GM18868 (cell line): ENCODE results near the gene SPOP.
"Not testable (repeated sequence)": the region's sequence is repeated elsewhere in the genome, so short reads cannot be mapped to it uniquely, and the experiment has no call there.

Experiments
- ATAC-seq: cut with Tn5 transposase; IDR thresholded peaks from one replicate; pipeline ENCODE4 v1.9.1; 2021; ENCODE audit warnings: mild to moderate bottlenecking, moderate library complexity; ENCODE audit not compliant: unreplicated experiment

Gene SPOP

DNA sequence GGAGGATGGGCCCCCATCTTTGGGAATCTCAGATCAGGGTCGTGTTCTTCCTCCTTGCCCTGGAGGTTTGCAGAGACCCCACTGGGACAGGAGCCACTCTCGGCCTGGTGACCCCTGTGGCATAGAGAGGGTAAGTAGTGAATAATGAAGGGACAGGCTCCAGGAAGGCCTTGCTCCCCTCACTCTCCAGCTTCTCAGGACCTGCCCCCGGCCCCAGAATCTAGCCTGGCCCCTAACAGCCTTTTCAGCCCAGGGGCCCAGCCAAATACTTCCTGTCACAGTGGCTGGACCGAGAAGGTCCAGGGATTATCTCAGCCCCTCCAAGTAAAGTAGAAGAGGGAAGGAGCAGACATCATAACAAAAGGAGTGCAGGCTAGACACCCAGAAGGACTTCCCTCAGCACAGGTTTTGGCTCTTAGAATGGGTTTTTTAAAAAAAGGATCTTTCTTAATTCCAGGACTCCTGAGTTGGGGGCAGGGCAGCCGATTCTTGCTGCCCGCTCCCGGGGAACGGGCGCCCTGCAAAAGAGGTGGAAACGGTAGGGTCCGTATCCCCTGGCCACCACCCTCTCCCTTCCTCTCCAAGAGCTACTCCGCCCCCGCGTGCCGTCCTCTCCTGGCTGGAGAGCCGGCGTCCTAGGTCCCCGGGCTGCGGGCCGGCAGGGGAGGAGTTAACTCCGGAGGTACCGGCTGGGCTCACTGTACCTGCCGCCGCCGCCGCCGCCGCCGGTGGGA, 102.8 kb downstream of the SPOP start:
- no peak for ATAC-seq

DNA sequence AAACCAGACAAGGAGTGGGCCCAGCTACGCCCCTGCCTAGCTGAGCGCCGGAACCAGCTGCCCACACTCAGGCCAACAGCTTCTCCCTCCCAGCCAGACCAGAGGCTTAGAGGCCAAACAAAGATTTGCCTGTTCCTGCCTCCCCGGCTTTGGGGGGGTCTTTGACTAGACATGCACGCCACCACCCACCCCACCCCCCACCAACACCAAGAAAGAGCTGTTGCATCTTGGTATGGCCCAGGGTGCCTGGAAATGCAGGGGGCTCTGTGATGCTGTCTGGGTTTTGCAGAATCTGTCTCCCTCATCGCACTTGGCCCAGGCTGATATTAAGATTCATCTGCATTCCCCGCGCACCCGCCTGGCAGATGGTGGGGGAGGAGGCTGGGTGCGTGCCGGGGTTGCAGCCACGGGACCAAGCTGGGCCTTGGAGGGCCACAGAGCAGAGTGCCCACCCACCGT, 103.5 kb downstream of the SPOP start:
- ATAC-seq, result no peak

DNA sequence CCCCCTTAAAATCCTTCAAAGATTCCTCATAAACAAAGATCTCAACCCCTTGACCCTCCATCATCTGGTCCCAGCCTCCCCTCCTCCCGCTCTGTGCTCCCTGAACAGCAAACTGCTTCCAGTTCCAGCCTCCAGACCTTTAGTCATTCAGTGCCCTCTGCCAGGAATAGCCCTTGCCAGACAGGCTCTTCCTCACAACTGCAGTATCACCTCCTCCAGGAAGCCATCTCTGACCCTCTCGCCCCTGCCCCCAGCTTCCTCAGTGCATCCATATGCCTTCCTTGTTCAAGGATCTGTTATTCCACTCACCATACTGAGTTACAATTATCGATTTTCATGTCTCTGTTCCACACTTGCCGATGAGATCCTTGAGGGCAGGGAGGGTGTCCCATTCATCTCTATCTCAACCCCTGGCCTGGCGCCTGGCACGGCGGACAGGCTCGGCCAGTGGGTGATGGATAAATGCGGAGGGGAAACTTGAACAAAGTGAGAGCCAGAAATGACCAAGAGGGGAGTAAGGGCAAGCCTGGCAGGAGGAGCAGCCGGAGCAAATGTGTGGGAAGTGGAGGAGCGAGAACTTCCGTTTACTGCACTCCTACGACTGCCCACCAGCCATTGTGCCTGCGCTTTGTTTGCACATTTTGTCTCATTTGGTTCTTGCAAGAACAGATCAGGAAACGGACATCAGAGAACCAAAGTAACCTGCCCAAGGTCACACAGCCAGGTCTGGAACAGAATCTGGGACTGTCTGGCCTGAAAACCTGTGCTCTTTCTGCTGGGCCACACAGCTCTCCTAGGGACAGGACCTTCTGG, 104.2 kb downstream of the SPOP start:
- ATAC-seq, result no peak

DNA sequence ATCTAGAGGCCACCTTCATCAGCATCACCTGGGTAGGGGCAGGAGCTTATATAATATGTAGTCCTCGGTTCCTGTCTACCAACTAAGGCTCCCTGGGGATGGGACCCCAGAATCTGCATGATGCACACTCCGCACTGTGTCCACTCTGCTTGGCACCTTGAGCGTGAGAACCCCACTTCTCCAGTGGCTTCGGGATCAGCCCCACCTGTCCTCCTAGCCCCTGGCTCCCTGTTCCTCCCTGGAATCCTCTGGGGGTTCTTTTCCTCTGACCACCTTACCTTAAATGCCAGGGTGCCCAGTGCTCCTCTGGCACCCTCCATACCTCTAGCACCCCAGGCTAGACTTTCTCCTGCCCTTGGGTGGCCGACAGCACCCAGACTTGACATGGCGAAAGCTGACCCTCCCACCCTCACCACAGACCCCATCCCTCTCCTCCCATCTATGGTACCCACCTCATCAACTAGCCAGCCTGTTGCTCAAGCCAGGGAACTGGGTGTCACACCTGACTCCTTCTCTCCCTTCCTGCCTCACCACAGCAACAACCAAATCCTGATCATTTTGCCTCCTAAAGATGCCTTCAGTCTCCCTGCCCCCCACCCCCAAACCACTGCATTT, 105.0 kb downstream of the SPOP start:
- no peak for ATAC-seq

DNA sequence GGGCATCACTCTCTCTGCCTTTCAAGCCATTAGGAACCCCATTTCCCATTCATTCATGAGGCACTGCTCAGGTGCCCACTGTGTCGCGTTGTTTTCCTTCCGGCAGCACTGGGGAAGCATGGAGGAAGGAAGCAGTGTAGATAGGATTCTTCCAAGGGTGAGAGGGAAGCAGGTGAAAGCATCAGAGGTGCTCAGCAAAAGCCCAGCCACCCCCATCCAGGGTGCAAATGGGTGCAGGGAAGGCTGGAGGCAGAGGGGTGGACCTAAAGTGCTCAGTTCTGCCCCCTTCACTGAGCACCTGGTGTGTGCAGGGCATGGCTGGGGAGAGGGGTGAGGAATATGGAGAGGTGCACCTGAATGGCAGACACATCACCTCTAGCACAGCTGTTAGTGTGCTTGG, 105.7 kb downstream of the SPOP start:
- no peak for ATAC-seq

DNA sequence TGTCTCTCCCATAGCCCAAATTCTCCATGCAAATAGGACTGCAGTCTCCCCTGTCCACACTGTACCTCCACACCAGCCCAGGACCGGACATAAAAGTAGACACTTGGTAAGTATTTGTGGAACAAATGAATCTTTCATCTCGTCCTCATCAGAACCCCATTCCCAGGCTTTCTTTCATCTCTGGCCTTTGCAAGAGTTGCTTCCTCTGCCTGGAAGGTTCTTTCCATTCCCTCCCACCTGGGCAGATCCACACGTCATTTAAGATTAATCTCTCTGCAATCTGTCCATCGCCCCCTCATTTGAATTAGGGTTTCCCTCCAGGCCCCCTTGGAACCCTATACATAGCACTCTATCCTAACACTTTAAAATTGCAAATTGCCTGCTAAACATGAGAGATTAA, 106.1 kb downstream of the SPOP start:
- no peak for ATAC-seq

DNA sequence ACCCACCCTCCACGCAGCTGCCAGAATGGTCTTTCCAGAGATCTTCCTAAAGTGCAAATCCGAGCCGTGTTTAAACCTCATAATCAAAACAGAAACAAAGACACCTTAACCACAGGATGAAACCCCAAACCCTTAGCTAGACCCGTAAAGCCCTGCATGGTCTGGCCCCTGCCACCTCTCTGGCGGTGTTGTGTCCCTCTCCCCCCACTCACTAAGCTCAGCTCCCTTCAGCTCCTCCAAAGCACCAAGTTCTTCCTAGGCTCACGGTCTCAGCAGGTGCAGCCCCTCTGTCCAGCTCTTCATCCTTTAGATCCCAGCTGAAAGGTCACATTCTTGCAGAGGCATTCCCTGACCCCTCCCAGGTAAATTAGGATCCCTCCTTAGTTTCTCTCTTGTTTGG, 106.6 kb downstream of the SPOP start:
- no peak for ATAC-seq

DNA sequence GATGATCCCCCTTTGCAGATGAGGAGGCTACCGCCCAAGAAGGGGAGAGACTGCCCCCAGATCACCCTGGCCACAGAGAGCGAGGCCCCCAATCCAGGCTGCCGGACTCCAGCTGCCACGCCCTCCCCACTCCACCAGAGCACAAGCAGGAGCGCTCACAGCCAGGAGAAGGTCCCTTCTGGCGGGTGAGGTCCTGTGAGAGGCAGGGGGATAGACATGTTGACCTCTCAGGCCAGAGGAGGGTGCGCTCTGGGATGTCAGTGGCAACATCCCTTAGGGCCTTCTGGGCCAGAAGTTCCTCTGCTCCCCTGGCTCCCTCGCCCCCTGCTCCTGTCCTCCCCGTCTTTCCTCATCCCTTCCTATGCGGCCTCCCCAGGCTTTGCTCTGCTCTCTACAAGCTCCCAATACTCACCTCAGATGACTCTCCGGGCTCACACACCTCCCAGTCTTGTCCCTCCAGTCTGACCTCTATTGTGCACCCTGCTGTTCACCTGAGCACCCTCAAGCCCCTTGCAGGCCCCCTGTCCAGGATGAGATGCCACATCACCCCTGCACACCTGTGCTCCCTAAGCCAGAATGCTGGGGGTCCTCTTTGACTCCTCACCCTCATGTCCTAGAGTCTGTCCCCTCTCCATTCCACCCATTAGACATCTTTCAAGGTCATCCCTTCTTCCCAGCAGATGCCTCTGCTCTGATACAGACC, 107.2 kb downstream of the SPOP start:
- ATAC-seq, result no peak

DNA sequence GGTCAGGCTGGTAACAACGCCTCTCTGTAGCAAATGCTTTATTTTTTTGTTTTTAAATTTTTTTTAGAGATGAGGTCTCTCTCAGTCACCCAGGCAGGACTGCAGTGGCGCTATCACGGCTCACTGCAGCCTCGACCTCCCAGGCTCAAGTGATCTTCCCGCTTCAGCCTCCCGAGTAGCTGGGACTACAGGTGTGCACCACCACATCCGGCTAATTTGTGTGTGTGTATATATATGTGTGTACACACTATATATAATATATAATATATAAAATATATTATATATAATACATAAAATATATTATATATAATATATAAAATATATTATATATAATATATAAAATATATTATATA, 109.2 kb downstream of the SPOP start:
- ATAC-seq, result not testable (repeated sequence)

DNA sequence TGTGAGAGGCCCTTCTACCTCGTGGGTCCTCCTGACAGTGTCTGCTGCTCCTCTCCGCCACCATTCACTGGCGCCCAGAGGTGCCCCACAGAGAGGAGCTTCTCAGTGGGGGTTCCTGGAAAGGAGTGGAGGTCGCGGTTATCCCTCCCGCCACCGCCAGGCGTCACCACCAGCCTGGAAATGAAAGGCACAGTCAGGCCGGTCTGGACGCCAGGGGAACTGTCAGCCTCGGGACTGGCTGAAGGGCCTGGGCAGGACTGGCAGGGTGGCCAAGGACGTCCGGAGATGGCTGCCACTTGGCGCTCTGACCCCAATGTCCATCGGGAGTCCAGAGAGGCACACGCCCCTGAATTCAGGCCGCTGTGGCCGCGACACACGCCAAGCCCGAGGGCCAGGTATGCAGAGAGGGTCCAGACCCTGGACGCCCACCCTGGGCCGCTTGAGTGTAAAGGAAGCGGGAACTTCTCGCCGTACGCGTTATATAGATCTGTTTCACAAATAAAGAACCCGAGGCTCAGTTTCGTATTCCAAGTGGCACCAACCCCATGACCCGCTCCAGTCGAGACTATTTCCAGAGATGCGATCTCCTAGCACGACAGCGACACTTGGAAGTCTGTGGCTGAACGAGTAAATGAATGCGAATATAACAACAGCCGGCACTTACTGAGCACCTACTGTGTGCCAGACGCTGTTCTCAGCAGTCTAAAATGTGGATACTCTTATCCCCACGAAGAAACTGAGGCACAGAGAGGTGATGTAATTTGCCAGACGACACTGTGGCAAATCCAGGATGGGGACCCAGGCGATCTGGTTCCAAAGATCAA, 109.8 kb downstream of the SPOP start:
- no peak for ATAC-seq

DNA sequence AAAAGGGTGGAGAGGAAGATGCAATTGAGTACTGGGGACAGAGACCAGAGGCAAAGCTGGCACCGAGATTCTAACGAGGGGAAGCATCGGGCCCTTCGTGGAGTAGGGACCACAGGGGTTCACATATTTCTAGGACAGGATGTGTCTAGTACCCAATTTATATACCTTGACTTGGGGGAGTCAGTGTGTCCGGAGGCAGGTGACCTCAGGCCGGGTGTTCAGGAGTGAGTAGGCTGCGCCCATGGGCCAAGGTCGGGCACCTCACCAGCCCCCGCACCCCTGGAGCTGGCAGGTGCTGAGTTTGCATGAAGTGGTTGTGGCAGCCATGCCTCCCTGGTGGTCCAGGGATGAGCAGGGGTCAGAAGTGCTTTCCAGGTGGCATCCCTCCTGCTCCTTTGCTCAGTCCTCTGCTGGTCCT, 110.8 kb downstream of the SPOP start:
- no peak for ATAC-seq

DNA sequence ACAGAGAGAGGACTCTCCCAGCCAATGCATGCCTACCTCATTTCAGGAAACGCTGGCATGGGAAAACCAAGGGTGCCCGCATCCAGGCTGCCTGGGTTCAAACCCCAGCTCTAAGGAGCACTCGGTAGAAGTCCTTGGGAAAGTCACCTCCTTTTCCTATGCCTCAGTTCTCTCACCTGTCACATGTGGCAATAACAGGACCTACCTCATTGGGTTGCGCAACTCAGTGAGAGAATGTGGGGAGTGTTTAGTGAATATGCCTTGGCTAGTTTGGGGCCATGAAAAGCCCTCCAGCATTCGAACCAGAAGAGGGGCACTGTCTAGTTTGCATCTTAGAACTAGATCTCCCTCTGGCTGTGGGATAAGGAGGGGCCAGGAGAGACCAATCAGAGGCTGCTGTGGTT, 111.2 kb downstream of the SPOP start:
- no peak for ATAC-seq

DNA sequence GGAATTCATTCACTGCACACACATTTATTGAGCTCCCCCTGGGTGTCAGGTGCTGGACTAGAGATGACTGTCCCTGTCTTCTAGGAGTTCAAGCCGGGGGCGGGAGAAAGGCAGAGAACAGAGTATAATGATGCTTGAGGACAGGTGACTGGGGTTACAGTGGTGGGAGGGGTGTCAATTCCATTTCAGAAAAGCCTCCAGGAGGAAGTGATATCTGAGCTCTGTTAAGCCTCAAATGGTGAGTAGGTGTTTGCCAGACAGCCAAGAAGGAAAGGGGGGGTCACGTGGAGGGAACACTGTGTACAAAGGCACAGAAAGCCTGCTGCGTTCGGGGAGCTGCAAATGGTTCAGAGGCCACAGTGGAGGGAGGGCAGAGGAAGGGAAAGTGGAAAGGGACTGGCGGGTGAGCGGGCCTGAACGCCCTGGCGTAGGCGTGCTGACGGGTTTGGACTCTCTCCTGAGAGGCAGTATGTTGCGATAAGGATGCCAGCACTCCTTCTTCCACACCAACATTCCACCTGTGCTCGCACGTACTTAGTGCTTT, 111.9 kb downstream of the SPOP start:
- no peak for ATAC-seq

DNA sequence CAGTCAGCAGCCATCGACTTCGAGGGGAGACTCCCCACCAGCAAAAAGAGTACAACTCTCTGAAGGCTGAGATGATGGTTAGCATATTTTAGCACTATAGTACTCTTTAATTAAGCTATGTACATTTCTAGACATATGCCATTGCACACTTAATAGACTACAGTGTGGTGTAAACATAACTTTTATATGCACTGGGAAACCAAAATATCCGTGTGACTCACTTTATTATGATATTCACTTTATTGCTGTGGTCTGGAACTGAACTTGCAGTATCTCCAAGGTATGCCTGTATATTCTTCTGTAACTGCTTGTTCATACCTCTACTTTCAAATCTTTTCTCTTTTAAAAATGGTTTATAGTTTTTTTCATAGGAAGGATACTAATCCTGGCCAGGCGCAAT, 113.3 kb downstream of the SPOP start:
- ATAC-seq, result no peak

DNA sequence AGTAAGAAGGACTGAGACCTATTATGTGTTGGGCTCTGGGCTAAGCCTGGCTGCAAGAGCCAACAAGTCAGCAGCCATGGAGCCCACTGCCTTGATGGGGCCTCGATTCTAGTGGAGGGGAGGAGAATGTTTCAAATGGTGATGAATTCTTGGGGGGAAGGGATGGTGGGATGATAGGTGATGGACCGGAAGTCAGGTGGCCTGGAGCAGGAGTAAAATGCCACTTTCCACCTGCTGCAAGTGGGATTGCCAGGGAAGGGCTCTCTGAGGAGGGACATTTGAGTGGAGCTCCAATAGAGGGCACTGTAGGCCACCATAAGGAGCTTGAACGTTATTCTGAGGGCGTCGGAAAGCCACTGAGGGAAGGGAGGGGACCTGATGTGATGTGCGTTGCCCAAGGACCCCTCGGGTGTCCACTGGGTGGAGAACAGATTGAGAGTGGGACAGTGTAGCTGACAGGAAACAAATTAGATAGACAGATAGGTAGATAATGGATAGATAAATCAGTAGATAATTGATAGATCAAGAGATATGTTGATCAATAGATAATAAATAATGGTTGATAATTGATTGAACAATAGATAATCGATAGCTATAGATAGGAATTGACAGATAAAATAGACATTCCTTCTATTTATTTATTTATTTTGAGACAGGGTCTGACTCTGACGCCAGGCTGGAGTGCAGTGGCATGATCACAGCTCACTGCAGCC, 120.4 kb downstream of the SPOP start:
- ATAC-seq, result no peak

DNA sequence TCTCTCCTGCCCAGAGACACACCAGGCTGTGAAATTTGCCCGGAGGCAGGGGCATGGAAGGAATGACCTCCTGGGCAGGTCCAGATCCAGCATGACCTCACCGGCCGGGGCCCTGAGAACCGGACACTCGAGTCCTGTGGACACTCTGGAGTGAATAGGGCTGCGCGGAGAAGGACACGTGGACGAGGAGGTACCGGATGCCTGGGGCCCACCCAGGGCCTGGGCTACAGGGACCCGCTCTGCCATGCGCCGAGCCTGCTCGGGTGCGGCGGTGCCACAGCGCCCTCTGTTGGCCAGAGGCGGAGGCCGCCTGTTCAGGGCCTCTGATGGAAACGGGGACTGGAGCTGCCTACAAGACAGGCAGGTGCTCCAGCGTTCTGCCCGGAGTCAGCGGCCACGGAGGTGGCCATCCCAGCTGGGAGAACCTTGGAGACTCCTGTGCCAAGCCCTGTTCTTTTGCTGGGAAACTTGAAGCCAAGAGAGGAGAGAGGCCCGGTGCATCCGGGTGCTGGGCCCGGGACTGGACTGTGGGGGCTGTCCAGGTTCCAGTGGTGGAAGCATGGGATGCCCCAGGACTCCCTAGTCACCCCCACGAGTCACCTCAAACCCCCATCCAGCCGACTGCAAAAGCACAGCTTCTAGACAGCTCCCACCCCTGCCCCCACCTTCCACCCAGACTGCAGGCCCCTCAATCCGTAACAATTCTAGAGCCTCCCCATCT, 121.5 kb downstream of the SPOP start:
- ATAC-seq, result no peak

DNA sequence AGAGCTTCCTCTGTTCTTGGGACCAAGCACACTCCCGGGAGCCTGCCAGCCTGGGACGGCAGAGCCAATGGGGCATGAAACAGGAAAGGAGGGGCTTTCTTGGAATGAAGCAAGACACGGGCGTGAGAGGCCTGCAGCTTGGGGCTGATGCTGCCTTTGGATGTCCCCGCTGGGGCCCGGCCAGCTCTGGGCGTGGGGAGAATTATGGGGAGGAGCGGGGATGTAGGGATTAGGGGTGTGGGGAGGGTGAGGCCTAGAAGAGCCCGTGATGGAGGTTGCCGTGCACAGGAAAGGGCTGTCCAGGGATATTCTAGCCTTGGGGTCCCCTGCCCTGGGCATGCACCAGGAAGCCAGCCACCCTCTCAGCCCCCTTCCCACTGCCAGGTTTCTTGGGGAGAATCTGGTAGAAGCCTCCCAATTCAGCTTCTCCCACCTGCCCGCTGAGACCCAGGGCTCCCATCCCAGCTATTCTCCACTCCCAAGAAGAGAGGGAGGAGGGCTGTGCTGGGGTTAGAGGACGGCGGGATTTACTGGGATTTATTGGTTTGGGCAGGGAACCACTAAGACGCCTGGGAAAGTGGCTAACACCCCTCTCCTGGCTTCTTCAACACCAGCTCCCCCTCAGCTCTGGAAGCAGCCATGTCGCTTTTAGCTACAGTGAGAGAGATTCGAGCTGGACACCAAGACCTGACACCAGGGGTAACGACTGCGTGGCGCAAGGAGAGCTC, 122.2 kb downstream of the SPOP start:
- ATAC-seq, result no peak
